Left cardiac atrium (tissue), 4 donors: ENCODE data around the gene CDKN2B. TPM values are rescaled to one million over a fixed set of nuclear protein-coding genes. Genes with fewer than 3 reads are reported as not detected.
"Not testable (repeated sequence)": the region's sequence is repeated elsewhere in the genome, so short reads cannot be mapped to it uniquely, and the experiment has no call there.

Experiments
- ATAC-seq, 2 donors: fragments of 200-7000 bp; cut with Tn5 transposase; one replicate each; pipeline ENCODE4 v1.9.1; 2020; ENCODE audit warnings: mild to moderate bottlenecking in 2 of 2, moderate library complexity in 2 of 2
- DNase-seq: peaks from one replicate; pipeline ENCODE4 v3.0.0-alpha.2; 2020
- intact Hi-C, 2 donors: fragments of 100-400 bp; cut with DNase I; formaldehyde crosslinking; loops; one replicate each; pipeline versions ENCODE4 v1.14.1 to v1.15.1; 2022 to 2023
- long read RNA-seq: library from polyadenylated mRNA; unstranded; transcript quantifications from one replicate; pipeline ENCODE4 v2.0.0, GENCODE V29; 2021
- total RNA-seq, 2 donors: library from RNA; stranded (reverse); fragmentation: NEBNext Ultra II Directional; extraction: Animal tissue kit (Norgen Biotek cat#: 25700); gene quantifications; one replicate each; pipeline ENCODE4 v1.2.1, GENCODE V29; 2021
- donor health status: DM: no; HTN: yes; CAD: no.
- donor health status: DM: no; HTN: yes; CAD: no; lungs with severe emphysema.
- donor health status: DM: yes; HTN: yes; CAD: no.
- donor health status: Dilated cardiomyopathy.

The CDKN2B gene
- 1 to 10 TPM; 3.6 to 7.9 TPM for total RNA-seq
- long read RNA-seq, partial matches to known transcripts, result 0 of 2 reads
- long read RNA-seq, other reads (novel, unspliced or antisense), result 0 of 2 reads

DNA sequence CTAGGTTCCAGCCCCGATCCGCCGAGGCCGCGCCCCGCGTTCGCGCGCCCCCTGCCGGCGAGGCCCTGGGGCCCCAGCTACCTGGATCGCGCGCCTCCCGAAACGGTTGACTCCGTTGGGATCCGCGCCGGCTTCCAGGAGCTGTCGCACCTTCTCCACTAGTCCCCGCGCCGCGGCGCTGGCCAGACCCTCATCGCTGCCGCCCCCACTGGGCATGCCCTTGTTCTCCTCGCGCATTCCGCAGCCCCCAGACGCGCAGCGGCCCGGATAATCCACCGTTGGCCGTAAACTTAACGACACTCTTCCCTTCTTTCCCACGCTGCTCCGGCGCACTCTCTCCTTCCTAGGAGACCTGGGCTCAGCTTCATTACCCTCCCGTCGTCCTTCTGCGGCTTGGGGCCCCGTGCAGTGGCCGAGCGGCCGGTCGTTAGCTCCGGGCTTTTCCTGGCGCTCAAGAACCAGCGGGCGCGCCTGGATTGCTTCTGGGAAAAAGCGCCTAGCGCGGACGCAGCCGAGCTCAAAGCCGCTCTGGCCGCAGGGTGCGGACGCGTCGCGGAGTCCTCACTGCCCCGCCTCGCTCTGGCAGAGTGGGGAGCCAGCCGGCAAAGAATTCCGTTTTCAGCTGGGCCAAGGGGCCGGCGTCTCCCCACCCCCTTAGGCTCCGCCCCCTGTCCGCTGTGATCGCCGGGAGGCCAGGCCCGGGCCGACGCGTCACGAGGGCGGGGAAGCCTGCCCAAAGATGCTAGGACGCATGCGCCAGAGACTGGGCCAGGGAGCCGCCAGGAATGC, at the start of gene CDKN2B:
Gene CDKN2B (minus strand): TSS at position 589 of the 789 bp plus-strand sequence. CDS start 352 bp downstream, at position 237.
- intact Hi-C loops, result loop anchor here in 1 of 2 donors (10.0 kb wide), 1 partner anchor 194 kb away; no protein-coding TSS in a partner anchor
- peak; percentile 98 to 100 for ATAC-seq
- DNase-seq, result peak; percentile 97

DNA sequence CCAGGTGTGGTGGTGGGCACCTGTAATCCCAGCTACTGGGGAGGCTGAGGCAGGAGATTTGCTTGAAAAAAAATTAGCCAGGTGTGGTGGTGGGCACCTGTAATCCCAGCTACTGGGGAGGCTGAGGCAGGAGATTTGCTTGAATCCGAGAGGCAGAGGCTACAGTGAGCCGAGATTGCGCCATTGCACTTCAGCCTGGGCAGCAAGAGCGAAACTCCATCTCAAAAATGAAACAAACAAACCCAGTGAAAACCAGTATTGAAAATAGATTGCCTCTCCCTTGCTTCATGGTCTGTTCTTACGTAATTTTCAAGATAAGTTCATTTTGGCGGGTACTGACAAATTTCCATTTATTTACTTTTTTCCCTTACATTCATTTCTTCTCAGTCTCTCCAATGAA, 48.9 kb upstream of the CDKN2B start:
- intact Hi-C loops, DNase-seq, ATAC-seq: not testable (repeated sequence)

DNA sequence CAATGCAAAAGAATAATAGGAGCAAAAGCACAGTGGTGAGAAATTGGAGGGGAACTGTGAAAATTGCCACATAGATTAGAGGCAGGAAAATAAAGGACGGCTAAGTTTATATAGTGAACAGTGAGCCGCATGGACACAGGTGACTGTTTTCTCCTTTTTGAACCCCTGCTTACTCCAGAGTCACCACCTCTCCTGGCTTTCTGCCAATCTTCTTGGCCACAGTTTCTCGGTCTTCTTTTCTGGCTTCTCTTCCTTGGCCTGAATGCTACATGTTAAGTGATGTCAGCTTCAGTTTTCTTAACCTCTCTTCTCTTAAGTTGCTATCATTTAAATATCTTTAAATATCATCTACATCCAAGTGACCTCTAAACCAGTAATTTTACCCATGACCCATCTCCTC, 47.3 kb upstream of the CDKN2B start:
- intact Hi-C loops, result no loop called here
- no peak for ATAC-seq
- no peak for DNase-seq

DNA sequence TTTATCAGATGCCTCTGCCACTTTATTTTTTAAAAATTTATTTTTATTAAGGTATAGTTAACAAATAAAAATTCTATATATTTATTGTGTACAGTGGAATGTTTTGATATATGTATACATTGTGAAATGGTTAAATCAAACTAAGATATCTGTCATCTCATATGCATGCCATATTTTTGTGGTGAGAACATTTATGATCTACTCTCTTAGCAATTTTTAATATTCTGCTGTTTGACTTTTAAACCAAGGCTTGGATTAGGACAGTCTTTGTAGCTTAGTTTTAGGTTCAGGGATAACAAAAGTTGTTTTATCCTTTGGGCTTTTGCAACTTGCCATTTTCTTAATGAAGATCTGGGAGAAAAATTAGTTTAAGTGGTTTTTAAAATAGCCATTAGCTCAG, 46.0 kb upstream of the CDKN2B start:
- ATAC-seq (no peak), DNase-seq (no peak)
- intact Hi-C loops, result no loop called here

- intact Hi-C loops, result no loop called here
- no peak for ATAC-seq
- no peak for DNase-seq
Observed at GRCh38 chr9:22054529-22054928, 45.4 kb upstream of the CDKN2B start.

DNA sequence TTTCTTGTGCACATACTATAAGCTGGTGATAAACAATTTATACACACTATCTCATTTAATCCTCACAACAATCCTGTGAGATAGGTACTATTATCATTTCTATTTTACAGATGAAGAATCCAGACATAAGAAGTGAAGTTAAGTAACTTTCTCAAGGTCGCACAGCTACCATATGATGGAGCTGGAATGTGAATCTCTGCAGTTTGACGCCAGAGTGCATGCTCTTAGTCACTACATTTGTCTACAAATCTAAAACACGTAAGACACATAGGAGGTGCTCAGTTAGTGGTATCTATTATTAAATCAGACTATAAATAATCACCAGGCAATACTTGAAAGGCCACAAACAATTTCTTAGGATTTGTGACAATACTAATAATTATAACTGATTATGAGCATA, 45.0 kb upstream of the CDKN2B start:
- intact Hi-C loops, result no loop called here
- ATAC-seq (no peak), DNase-seq (no peak)

DNA sequence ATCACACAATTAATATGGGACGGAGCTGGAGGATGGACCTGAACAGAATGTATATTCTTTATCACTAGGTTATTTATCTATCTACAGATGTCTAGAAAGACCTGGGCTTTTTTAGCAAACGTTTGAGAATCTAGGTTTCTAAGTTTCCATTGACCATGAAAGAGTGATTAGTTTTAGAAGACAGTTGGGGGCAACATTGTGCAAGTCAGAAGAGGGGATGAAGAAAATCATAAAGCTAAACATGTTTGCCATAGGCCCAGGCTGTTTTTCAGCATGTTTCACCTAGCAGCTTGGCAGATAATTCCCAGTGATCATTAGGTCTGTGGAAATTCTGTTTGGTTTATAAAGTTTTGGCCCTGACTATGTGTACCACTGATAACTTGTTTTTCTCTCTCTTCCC, 44.1 kb upstream of the CDKN2B start:
- no peak for DNase-seq
- intact Hi-C loops, result no loop called here
- ATAC-seq, result no peak

DNA sequence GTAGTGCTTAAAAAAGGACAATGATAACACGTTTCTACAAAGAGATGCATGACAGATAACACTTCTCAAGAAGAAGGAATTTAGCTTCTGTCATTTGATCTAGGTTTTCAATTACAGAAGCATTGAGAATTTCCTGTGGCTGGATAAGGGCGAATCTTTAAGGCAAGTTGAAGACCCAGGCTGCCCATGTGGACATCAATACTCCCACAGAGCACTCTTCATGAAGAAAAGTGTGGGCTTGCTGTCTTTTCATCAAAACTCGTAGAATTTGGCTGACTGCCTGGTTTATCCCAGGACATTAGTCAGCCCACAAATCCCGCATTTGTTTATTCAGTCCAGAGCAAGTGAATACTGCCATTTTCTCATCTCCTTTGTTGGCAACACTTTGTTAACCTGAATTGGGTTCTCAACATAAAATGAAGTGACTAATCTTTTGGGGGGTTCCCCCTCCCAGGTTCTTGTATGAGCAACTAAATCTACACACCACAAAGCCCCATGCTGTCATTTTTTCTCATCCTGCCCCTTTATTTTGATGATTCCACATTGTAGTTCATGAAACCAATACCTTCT, 43.4 kb upstream of the CDKN2B start:
- ATAC-seq, result peak in 1 of 2 donors; percentile 66
- intact Hi-C loops, result no loop called here

GRCh38 chr9:22050924-22051323, 41.8 kb upstream of the CDKN2B start:
- ATAC-seq, result no peak
- intact Hi-C loops, result no loop called here
- no peak for DNase-seq

More for the DNA sequence above, 43.4 kb upstream of the CDKN2B start:
- DNase-seq, result no peak

GRCh38 chr9:22049411-22049810, 40.3 kb upstream of the CDKN2B start:
- peak in 1 of 2 donors; percentile 41 for ATAC-seq
- intact Hi-C loops, result no loop called here
- DNase-seq, result no peak

- ATAC-seq, result no peak
- no peak for DNase-seq
- intact Hi-C loops, result no loop called here
Observed at GRCh38 chr9:22047596-22047995, 38.5 kb upstream of the CDKN2B start.

DNA sequence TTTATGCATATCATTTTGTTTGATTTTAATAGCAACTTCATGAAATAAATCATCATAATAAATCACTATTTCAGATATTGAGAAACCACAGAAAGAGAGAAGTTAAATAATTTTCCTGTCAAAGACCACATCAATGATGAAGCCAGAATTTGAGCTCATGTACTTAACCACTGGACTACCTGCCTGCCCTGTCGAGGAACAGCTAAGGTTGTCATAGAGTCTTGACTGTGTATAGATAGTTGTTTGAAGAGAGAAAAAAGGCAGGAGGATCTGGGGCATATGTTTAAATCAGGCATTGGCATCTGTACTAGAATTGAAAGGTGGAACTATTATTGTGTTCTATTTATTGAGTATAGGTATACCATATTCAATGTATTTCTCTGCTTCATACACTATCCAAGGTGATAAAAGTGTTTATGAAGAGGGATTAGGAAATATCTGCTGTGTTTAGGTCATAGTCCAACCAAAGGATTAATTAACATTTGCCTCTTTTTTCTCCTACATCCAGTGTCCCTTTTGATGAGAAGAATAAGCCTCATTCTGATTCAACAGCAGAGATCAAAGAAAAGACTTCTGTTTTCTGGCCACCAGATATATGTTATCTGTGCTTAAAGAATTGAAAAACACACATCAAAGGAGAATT, 37.3 kb upstream of the CDKN2B start:
- no peak for ATAC-seq
- intact Hi-C loops, result no loop called here
- DNase-seq, result no peak

DNA sequence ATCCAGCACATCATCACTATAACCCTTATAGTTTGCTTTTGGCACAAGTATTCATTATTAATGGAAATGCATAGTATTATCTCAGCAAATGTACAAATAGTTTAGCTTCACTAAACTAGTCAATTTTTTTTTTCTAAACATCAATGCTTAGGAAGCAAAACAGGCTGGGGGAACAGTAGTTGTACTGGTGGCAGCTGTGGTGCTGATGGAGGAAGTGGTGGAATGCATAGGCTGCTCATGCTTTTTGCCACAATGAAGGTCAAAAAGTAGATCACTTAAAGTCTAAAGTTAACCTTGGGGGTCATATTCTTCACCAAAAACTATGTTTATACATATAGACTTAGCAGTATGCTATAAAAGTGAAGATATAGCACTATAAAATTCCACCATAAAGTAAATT, 36.3 kb upstream of the CDKN2B start:
- intact Hi-C loops, result no loop called here
- ATAC-seq (no peak), DNase-seq (no peak)

- no peak for DNase-seq
- ATAC-seq, result peak in 1 of 2 donors; percentile 38
- intact Hi-C loops, result no loop called here
Observed at GRCh38 chr9:22044583-22044982, 35.5 kb upstream of the CDKN2B start.

GRCh38 chr9:22043928-22044327, 34.8 kb upstream of the CDKN2B start:
- no peak for DNase-seq
- no peak for ATAC-seq

GRCh38 chr9:22041775-22042174, 32.7 kb upstream of the CDKN2B start:
- intact Hi-C loops, result no loop called here
- DNase-seq (no peak), ATAC-seq (no peak)

More at GRCh38 chr9:22043928-22044327, 34.8 kb upstream of the CDKN2B start:
- intact Hi-C loops, result no loop called here

DNA sequence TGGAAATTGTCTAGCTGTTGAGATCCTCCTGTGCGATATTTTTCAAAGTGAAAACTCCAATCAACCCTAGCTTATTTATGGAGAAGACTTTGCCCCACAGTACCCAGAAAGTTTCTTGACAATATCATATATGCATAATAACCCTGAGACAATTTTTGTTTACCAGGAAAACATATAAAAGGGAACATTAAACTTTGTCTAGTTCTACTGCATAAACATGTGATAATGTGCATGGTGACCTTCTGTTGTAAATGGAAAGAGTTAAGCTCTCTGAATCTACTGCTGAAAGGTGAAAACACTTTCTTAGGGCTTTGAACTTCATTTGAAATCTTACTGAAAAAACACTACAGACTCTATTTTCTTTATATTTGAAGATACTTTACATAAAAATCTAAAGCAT, 32.2 kb upstream of the CDKN2B start:
- DNase-seq (no peak), ATAC-seq (no peak)
- intact Hi-C loops, result no loop called here

- no peak for ATAC-seq
- DNase-seq, result no peak
- intact Hi-C loops, result no loop called here
Observed at GRCh38 chr9:22040760-22041159, 31.7 kb upstream of the CDKN2B start.

- ATAC-seq (no peak), DNase-seq (no peak)
- intact Hi-C loops, result loop anchor here (2.0 to 10.0 kb wide), 2 partner anchors 224 to 226 kb away; no protein-coding TSS in a partner anchor
Observed at GRCh38 chr9:22039258-22039657, 30.2 kb upstream of the CDKN2B start.
